Subcutaneous adipose tissue (tissue), 4 donors: ENCODE measurements around the gene PIGH. TPM values are rescaled to one million over a fixed set of nuclear protein-coding genes. Genes with fewer than 3 reads are reported as not detected.

Experiments
- CTCF ChIP-seq: fragments of 450-650 bp; IDR thresholded peaks from one replicate; pipeline ENCODE4 v1.5.1; 2016; ENCODE audit warnings: low read depth, mild to moderate bottlenecking, control low read depth, antibody characterized with exemption, moderate library complexity
- total RNA-seq, 4 donors: library from RNA; depleted of rRNA; stranded (reverse); fragments of >200 nt; gene quantifications; one replicate each; pipeline ENCODE4 v1.1.0, GENCODE V29; 2016

The PIGH gene
- total RNA-seq, 4 donors from 2014 or later: 17.4 to 25.5 (median 24.3) TPM

- TF ChIP-seq CTCF: no peak
Observed at GRCh38 chr14:67576216-67576955, 23.7 kb downstream of the PIGH start.

GRCh38 chr14:67575684-67576083 lies 24.4 kb downstream of the PIGH start:
- no peak for TF ChIP-seq CTCF

GRCh38 chr14:67574806-67575205 lies 25.3 kb downstream of the PIGH start:
- no peak for TF ChIP-seq CTCF

GRCh38 chr14:67574156-67574555 lies 25.9 kb downstream of the PIGH start:
- no peak for TF ChIP-seq CTCF

GRCh38 chr14:67573228-67574010 lies 26.6 kb downstream of the PIGH start:
- no peak for TF ChIP-seq CTCF

GRCh38 chr14:67572608-67573007 lies 27.5 kb downstream of the PIGH start:
- no peak for TF ChIP-seq CTCF

- TF ChIP-seq CTCF: no peak
Observed at GRCh38 chr14:67571991-67572323, 28.1 kb downstream of the PIGH start.
